Lung (tissue), 12 donors: ENCODE data around the gene AGFG2. TPM values are rescaled to one million over a fixed set of nuclear protein-coding genes. Genes with fewer than 3 reads are reported as not detected.

Experiments
- ATAC-seq: fragments of 200-7000 bp; cut with Tn5 transposase; one replicate; pipeline ENCODE4 v1.9.1; 2020; ENCODE audit warnings: moderate number of reproducible peaks; ENCODE audit not compliant: insufficient read depth, low FRiP score
- DNase-seq, 3 donors: peaks; one replicate each; pipeline ENCODE4 v3.0.0-alpha.2; 2013 to 2017
- H3K27ac ChIP-seq, 2 donors: one replicate each; pipeline ENCODE4 v1.5.1; 2013; ENCODE audit warnings: mild to moderate bottlenecking in 2 of 2, moderate library complexity in 2 of 2, control low read depth in 1 of 2, inconsistent platforms in 1 of 2, low read depth in 1 of 2, low read length in 1 of 2
- H3K27me3 ChIP-seq, 3 donors: one replicate each; pipeline ENCODE4 v1.5.1; 2013; ENCODE audit warnings: low read length in 2 of 3; ENCODE audit not compliant: control insufficient read depth in 3 of 3, insufficient read depth in 3 of 3
- H3K36me3 ChIP-seq, 4 donors: one replicate each; pipeline ENCODE4 v1.5.1; 2013; ENCODE audit warnings: low read length in 4 of 4, mild to moderate bottlenecking in 1 of 4, moderate library complexity in 1 of 4; ENCODE audit not compliant: control insufficient read depth in 4 of 4, insufficient read depth in 4 of 4
- H3K4me1 ChIP-seq, 5 donors: one replicate each; pipeline ENCODE4 v1.5.1; 2013; ENCODE audit warnings: low read length in 5 of 5, mild to moderate bottlenecking in 2 of 5, moderate library complexity in 1 of 5; ENCODE audit not compliant: control insufficient read depth in 5 of 5, insufficient read depth in 5 of 5
- H3K4me3 ChIP-seq: one replicate; pipeline ENCODE4 v1.5.1; 2013; ENCODE audit warnings: mild to moderate bottlenecking, control low read depth, moderate library complexity
- H3K9ac ChIP-seq, 2 donors: one replicate each; pipeline ENCODE4 v1.5.1; 2013; ENCODE audit warnings: low read length in 2 of 2, control low read depth in 1 of 2; ENCODE audit not compliant: insufficient read depth in 1 of 2
- H3K9me3 ChIP-seq, 4 donors: one replicate each; pipeline ENCODE4 v1.5.1; 2013; ENCODE audit warnings: low read length in 3 of 4, mild to moderate bottlenecking in 1 of 4, moderate library complexity in 1 of 4; ENCODE audit not compliant: control insufficient read depth in 4 of 4, insufficient read depth in 3 of 4
- CTCF ChIP-seq: IDR thresholded peaks from 2 replicates; pipeline ENCODE4 v1.5.1; 2012; ENCODE audit warnings: mild to moderate bottlenecking; ENCODE audit errors: control extremely low read depth, extremely low read depth
- WGBS, 2 donors: extraction: QIAGEN DNeasy Blood & Tissue Kit; methylation state at CpG; one replicate each; pipeline ENCODE4 v1.1.7; 2013; 5-methylcytosine and 5-hydroxymethylcytosine counted together
- polyA plus RNA-seq, 2 donors: library from polyadenylated mRNA; stranded (reverse); fragments of 200-250 nt; gene quantifications; one replicate each; pipeline ENCODE4 v1.2.1, GENCODE V29; 2013
- total RNA-seq, 2 donors: library from RNA; depleted of rRNA in 1 of 2; stranded (reverse); fragments of >200 nt in 1 of 2; gene quantifications; one replicate each; pipeline ENCODE4 v1.2.1, GENCODE V29; 2014 to 2021
- donor health status: control.
- donor health status: control.
- donor health status: Bipolar disorder and iron deficiency.
- donor health status: healthy.
- donor health status: DM: yes; HTN: yes; CAD: no.

AGFG2 gene
- total and polyA plus RNA-seq, 4 donors, result 15.9 to 36.0 (median 19.7) TPM

- no peaks in the 10 kb centered on the region for H3K9me3 ChIP-seq
- DNase-seq, result no peak
- peaks cover 0 to 29% (median 5%) of the 10 kb centered on the region in 5 donors for H3K4me1 ChIP-seq
- H3K9ac ChIP-seq, result no peak overlapping the region
- TF ChIP-seq CTCF, result no peak
- ATAC-seq, result no peak
- 91 to 96% methylated on average over 12 of the region's 12 CpGs for WGBS, 2 donors
- no peaks in the 10 kb centered on the region for H3K27me3 ChIP-seq
- peaks cover 0 to 7% (median 0%) of the 10 kb centered on the region in 4 donors for H3K36me3 ChIP-seq
- H3K27ac ChIP-seq, result no peak overlapping the region
- no peak overlapping the region for H3K4me3 ChIP-seq
Observed at GRCh38 chr7:100606313-100606712, 67.3 kb downstream of the AGFG2 start.

GRCh38 chr7:100607111-100607510 lies 68.1 kb downstream of the AGFG2 start:
- H3K27ac ChIP-seq, result no peak overlapping the region
- H3K4me3 ChIP-seq, result no peak overlapping the region
- H3K36me3 ChIP-seq, result peaks cover 0 to 7% (median 0%) of the 10 kb centered on the region in 4 donors
- no peak overlapping the region for H3K9ac ChIP-seq
- no peak for TF ChIP-seq CTCF
- H3K4me1 ChIP-seq, result peaks cover 0 to 23% (median 5%) of the 10 kb centered on the region in 5 donors
- DNase-seq, result no peak
- WGBS, 2 donors, result 94 to 95% methylated on average over 8 of the region's 8 CpGs
- H3K9me3 ChIP-seq, result no peaks in the 10 kb centered on the region
- H3K27me3 ChIP-seq, result no peaks in the 10 kb centered on the region
- ATAC-seq, result no peak

GRCh38 chr7:100609958-100610357 lies 71.0 kb downstream of the AGFG2 start:
- H3K27me3 ChIP-seq, result no peaks in the 10 kb centered on the region
- no peak overlapping the region for H3K9ac ChIP-seq
- peaks cover 0 to 9% (median 4%) of the 10 kb centered on the region in 4 donors for H3K36me3 ChIP-seq
- TF ChIP-seq CTCF, result no peak
- H3K27ac ChIP-seq, result no peak overlapping the region
- no peak overlapping the region for H3K4me3 ChIP-seq
- peaks cover 0 to 17% (median 8%) of the 10 kb centered on the region in 5 donors for H3K4me1 ChIP-seq
- 86 to 98% methylated on average over 4 to 5 of the region's 5 CpGs for WGBS, 2 donors
- DNase-seq (no peak), ATAC-seq (no peak)
- no peaks in the 10 kb centered on the region for H3K9me3 ChIP-seq
